ENCODE data around the gene PATL2.

GRCh38 chr15:44697014-44697413, 14.1 kb downstream of the PATL2 start:
- TF ChIP-seq EZH2 (IDR thresholded peaks at IDR 0.05; ENCODE audit: borderline replicate concordance, low read depth, low read length, poor library complexity, severe bottlenecking) (no peak), CTCF (conservative IDR thresholded peaks at IDR 0.05; ENCODE audit: low read depth, low read length) (no peak)
